Body of pancreas (tissue), 4 donors: ENCODE data around the gene DCP2. TPM values are rescaled to one million over a fixed set of nuclear protein-coding genes. Genes with fewer than 3 reads are reported as not detected.

ENCODE experiments used
- ATAC-seq: fragments of 150-250 bp; one replicate; pipeline ENCODE4 v1.9.1; 2016
- DNase-seq, 4 donors: peaks; one replicate each; pipeline ENCODE4 v3.0.0-alpha.2; 2019
- H3K27ac ChIP-seq, 4 donors: fragments of 200-600 bp; sonication (generic); 1 replicate in 3 of 4; 2 replicates in 1 of 4; pipeline versions ENCODE4 v1.5.1 to v1.6.1; 2016 to 2019; ENCODE audit warnings: mild to moderate bottlenecking in 1 of 4, mixed read lengths in 1 of 4, moderate library complexity in 1 of 4
- H3K27me3 ChIP-seq, 2 donors: fragments of 200-600 bp; sonication (generic); one replicate each; pipeline ENCODE4 v1.6.0; 2016; ENCODE audit warnings: mild to moderate bottlenecking in 1 of 2
- H3K36me3 ChIP-seq, 2 donors: fragments of 200-600 bp; sonication (generic); replicated peaks in 1 of 2; 2 replicates each; pipeline ENCODE4 v1.5.1; 2016; ENCODE audit warnings: low read depth in 2 of 2; ENCODE audit not compliant: insufficient read depth in 1 of 2
- H3K4me1 ChIP-seq: fragments of 200-600 bp; sonication (generic); one replicate; pipeline ENCODE4 v1.6.0; 2016
- H3K4me3 ChIP-seq, 2 donors: fragments of 200-600 bp; sonication (generic); 1 replicate in 1 of 2; 2 replicates in 1 of 2; pipeline ENCODE4 v1.5.1; 2016 to 2019
- H3K9me3 ChIP-seq, 3 donors: fragments of 200-600 bp; sonication (generic); 1 replicate in 2 of 3; 2 replicates in 1 of 3; pipeline ENCODE4 v1.5.1; 2016
- CTCF ChIP-seq, 7 experiments: fragments of 450-650 bp in 4 of 7; fragments of 200-600 bp in 3 of 7; sonication (generic) in 3 of 7; IDR thresholded peaks; one replicate each; pipeline ENCODE4 v1.5.1; 2016 to 2019; ENCODE audit warnings: antibody characterized with exemption in 7 of 7
- POLR2A ChIP-seq, 3 donors: fragments of 450-650 bp; IDR thresholded peaks; one replicate each; pipeline ENCODE4 v1.6.1; 2016; ENCODE audit warnings: antibody characterized with exemption in 3 of 3, mild to moderate bottlenecking in 2 of 3
- WGBS, 2 donors: methylation state at CpG; one replicate each; pipeline ENCODE4 v1.1.5; 2017; 5-methylcytosine and 5-hydroxymethylcytosine counted together
- intact Hi-C: fragments of 100-400 bp; cut with DNase I; formaldehyde crosslinking; loops from one replicate; pipeline ENCODE4 v1.15.1; 2023
- total RNA-seq, 2 donors: library from RNA; depleted of rRNA; stranded (reverse); fragments of >200 nt; gene quantifications; one replicate each; pipeline ENCODE4 v1.1.0, GENCODE V29; 2016

Gene DCP2
- total RNA-seq, 2 donors from 2014 or later = 11.2 to 12.5 TPM

GRCh38 chr5:113024076-113024697 lies 47.6 kb downstream of the DCP2 start:
- DNase-seq (no peak), ATAC-seq (no peak)
- H3K9me3 ChIP-seq = no peaks in the 10 kb centered on the region
- 84% methylated on average over 6 of the region's 6 CpGs for WGBS, 2 donors
- no peak overlapping the region for H3K4me3 ChIP-seq
- H3K27me3 ChIP-seq = no peaks in the 10 kb centered on the region
- H3K36me3 ChIP-seq = peaks cover 0 to 1% of the 10 kb centered on the region in 2 donors
- no peak for TF ChIP-seq CTCF (IDR thresholded peaks at IDR 0.05)
- TF ChIP-seq POLR2A (IDR thresholded peaks at IDR 0.05) = no peak
- intact Hi-C loops = no loop called here
- no peaks in the 10 kb centered on the region for H3K4me1 ChIP-seq
- no peak overlapping the region for H3K27ac ChIP-seq

- Histone ChIP-seq H3K9me3 (no peaks in the 10 kb centered on the region), H3K4me3 (no peak overlapping the region), H3K36me3 (peaks cover 0 to 1% of the 10 kb centered on the region in 2 donors), H3K27me3 (no peaks in the 10 kb centered on the region), H3K27ac (no peak overlapping the region), H3K4me1 (no peaks in the 10 kb centered on the region)
- ATAC-seq (no peak), DNase-seq (no peak)
- intact Hi-C loops = no loop called here
- 88 to 92% methylated on average over 4 of the region's 4 CpGs for WGBS, 2 donors
- TF ChIP-seq CTCF (IDR thresholded peaks at IDR 0.05) (no peak), POLR2A (IDR thresholded peaks at IDR 0.05) (no peak)
Observed at GRCh38 chr5:113025596-113025995, 49.0 kb downstream of the DCP2 start.

GRCh38 chr5:113026211-113026610 lies 49.6 kb downstream of the DCP2 start:
- no peak overlapping the region for H3K4me3 ChIP-seq
- H3K4me1 ChIP-seq = no peaks in the 10 kb centered on the region
- WGBS, 2 donors = 95 to 96% methylated on average over 4 of the region's 4 CpGs
- H3K27me3 ChIP-seq = no peaks in the 10 kb centered on the region
- no peak overlapping the region for H3K27ac ChIP-seq
- no peaks in the 10 kb centered on the region for H3K9me3 ChIP-seq
- TF ChIP-seq CTCF (IDR thresholded peaks at IDR 0.05) (no peak), POLR2A (IDR thresholded peaks at IDR 0.05) (no peak)
- ATAC-seq (no peak), DNase-seq (no peak)
- intact Hi-C loops = no loop called here
- peaks cover 0 to 1% of the 10 kb centered on the region in 2 donors for H3K36me3 ChIP-seq

GRCh38 chr5:113027015-113027414 lies 50.4 kb downstream of the DCP2 start:
- Histone ChIP-seq H3K4me3 (no peak overlapping the region), H3K27me3 (no peaks in the 10 kb centered on the region), H3K36me3 (peaks cover 0 to 1% of the 10 kb centered on the region in 2 donors), H3K4me1 (no peaks in the 10 kb centered on the region), H3K9me3 (no peaks in the 10 kb centered on the region), H3K27ac (no peak overlapping the region)
- 94% methylated on average over 8 of the region's 8 CpGs for WGBS, 2 donors
- TF ChIP-seq POLR2A (IDR thresholded peaks at IDR 0.05) = no peak
- DNase-seq (no peak), ATAC-seq (no peak)
- intact Hi-C loops = no loop called here

- DNase-seq (no peak), ATAC-seq (no peak)
- Histone ChIP-seq H3K4me3 (no peak overlapping the region), H3K27ac (no peak overlapping the region), H3K9me3 (no peaks in the 10 kb centered on the region), H3K4me1 (no peaks in the 10 kb centered on the region), H3K27me3 (no peaks in the 10 kb centered on the region), H3K36me3 (peaks cover 0 to 1% of the 10 kb centered on the region in 2 donors)
- intact Hi-C loops = no loop called here
- TF ChIP-seq POLR2A (IDR thresholded peaks at IDR 0.05) (no peak), CTCF (IDR thresholded peaks at IDR 0.05) (no peak)
- 78 to 90% methylated on average over 5 of the region's 5 CpGs for WGBS, 2 donors
Observed at GRCh38 chr5:113027431-113027830, 50.8 kb downstream of the DCP2 start.
